Medulla oblongata (tissue), 1 donor: ENCODE measurements around the gene SEC24D.
"Not testable (repeated sequence)": the region's sequence is repeated elsewhere in the genome, so short reads cannot be mapped to it uniquely, and the experiment has no call there.

Experiments used
- DNase-seq: peaks from one replicate; pipeline ENCODE4 v3.0.0-alpha.2; 2015; ENCODE audit errors: extremely low spot score

SEC24D gene

GRCh38 chr4:118835571-118836300 lies at the start of gene SEC24D:
Gene SEC24D, minus strand, starts transcription at chr4:118836126. Its CDS starts 2,430 bp downstream, at chr4:118833696.
- DNase-seq, result peak; percentile 88

GRCh38 chr4:118884716-118885115 lies 48.8 kb upstream of the SEC24D start:
- DNase-seq, result no peak

GRCh38 chr4:118883861-118884260 lies 47.9 kb upstream of the SEC24D start:
- no peak for DNase-seq

GRCh38 chr4:118881512-118882146 lies 45.7 kb upstream of the SEC24D start:
- no peak for DNase-seq

GRCh38 chr4:118879409-118879808 lies 43.5 kb upstream of the SEC24D start:
- DNase-seq, result no peak

GRCh38 chr4:118878507-118878906 lies 42.6 kb upstream of the SEC24D start:
- not testable (repeated sequence) for DNase-seq

- DNase-seq, result no peak
Measured at GRCh38 chr4:118877797-118878196, 41.9 kb upstream of the SEC24D start.

- no peak for DNase-seq
Measured at GRCh38 chr4:118872181-118872580, 36.3 kb upstream of the SEC24D start.

- no peak for DNase-seq
Measured at GRCh38 chr4:118869808-118870342, 33.9 kb upstream of the SEC24D start.

GRCh38 chr4:118867311-118868067 lies 31.6 kb upstream of the SEC24D start:
- DNase-seq, result no peak

- no peak for DNase-seq
Measured at GRCh38 chr4:118866442-118866841, 30.5 kb upstream of the SEC24D start.

- peak; percentile 40 for DNase-seq
Measured at GRCh38 chr4:118865091-118865708, 29.3 kb upstream of the SEC24D start.

- DNase-seq, result no peak
Measured at GRCh38 chr4:118858779-118859178, 22.9 kb upstream of the SEC24D start.

GRCh38 chr4:118857760-118858159 lies 21.8 kb upstream of the SEC24D start:
- DNase-seq, result no peak

GRCh38 chr4:118850488-118851173 lies 14.7 kb upstream of the SEC24D start:
- peak; percentile 19 for DNase-seq

- DNase-seq, result no peak
Measured at GRCh38 chr4:118849867-118850487, 14.1 kb upstream of the SEC24D start.

GRCh38 chr4:118848901-118849300 lies 13.0 kb upstream of the SEC24D start:
- DNase-seq, result no peak

GRCh38 chr4:118848242-118848641 lies 12.3 kb upstream of the SEC24D start:
- no peak for DNase-seq

- DNase-seq, result no peak
Measured at GRCh38 chr4:118846979-118847378, 11.1 kb upstream of the SEC24D start.

GRCh38 chr4:118845552-118846050 lies 9.7 kb upstream of the SEC24D start:
- no peak for DNase-seq

- no peak for DNase-seq
Measured at GRCh38 chr4:118843237-118843636, 7.3 kb upstream of the SEC24D start.
